Measurements from ENCODE around the gene LTO1.
A peak's percentile ranks its signal among the peaks of the same experiment; 100 is the strongest.

The LTO1 gene

GRCh38 chr11:69647390-69647748 is 27.8 kb downstream of the LTO1 start:
- no peak for DNase-seq (ENCODE audit: extremely low read depth in 1 of 2, low read depth in 1 of 2)

- DNase-seq (ENCODE audit: extremely low read depth in 1 of 2, low read depth in 1 of 2) = no peak
These were observed 28.4 kb downstream of the LTO1 start for GRCh38 chr11:69646493-69647389.

- no peak for DNase-seq (ENCODE audit: extremely low read depth in 1 of 2, low read depth in 1 of 2)
These were observed 29.2 kb downstream of the LTO1 start for GRCh38 chr11:69645801-69646492.

- DNase-seq (ENCODE audit: extremely low read depth in 1 of 2, low read depth in 1 of 2) = no peak
These were observed 30.0 kb downstream of the LTO1 start for GRCh38 chr11:69644962-69645675.

GRCh38 chr11:69644071-69644961 is 30.8 kb downstream of the LTO1 start:
- no peak for DNase-seq (ENCODE audit: extremely low read depth in 1 of 2, low read depth in 1 of 2)

GRCh38 chr11:69643646-69644045 is 31.5 kb downstream of the LTO1 start:
- DNase-seq (ENCODE audit: extremely low read depth in 1 of 2, low read depth in 1 of 2) = no peak

GRCh38 chr11:69642913-69643632 is 32.1 kb downstream of the LTO1 start:
- DNase-seq (ENCODE audit: extremely low read depth in 1 of 2, low read depth in 1 of 2) = peak; percentile 29 to 67

GRCh38 chr11:69642549-69642912 is 32.6 kb downstream of the LTO1 start:
- DNase-seq (ENCODE audit: extremely low read depth in 1 of 2, low read depth in 1 of 2) = no peak

GRCh38 chr11:69641681-69642548 is 33.2 kb downstream of the LTO1 start:
- no peak for DNase-seq (ENCODE audit: extremely low read depth in 1 of 2, low read depth in 1 of 2)

GRCh38 chr11:69640995-69641581 is 34.1 kb downstream of the LTO1 start, which contains the start of gene CCND1:
CCND1 (plus strand) TSS chr11:69641156; CDS start chr11:69641314, 158 bp downstream.
- DNase-seq (ENCODE audit: extremely low read depth in 1 of 2, low read depth in 1 of 2) = no peak

- DNase-seq (ENCODE audit: extremely low read depth in 1 of 2, low read depth in 1 of 2) = no peak
These were observed 34.7 kb downstream of the LTO1 start for GRCh38 chr11:69640260-69640994.

- DNase-seq (ENCODE audit: extremely low read depth in 1 of 2, low read depth in 1 of 2) = no peak
These were observed 35.3 kb downstream of the LTO1 start for GRCh38 chr11:69639831-69640230.

GRCh38 chr11:69638941-69639681 is 36.0 kb downstream of the LTO1 start:
- no peak for DNase-seq (ENCODE audit: extremely low read depth in 1 of 2, low read depth in 1 of 2)

- DNase-seq (ENCODE audit: extremely low read depth in 1 of 2, low read depth in 1 of 2) = no peak
These were observed 36.9 kb downstream of the LTO1 start for GRCh38 chr11:69637941-69638871.

- DNase-seq (ENCODE audit: extremely low read depth in 1 of 2, low read depth in 1 of 2) = no peak
These were observed 37.8 kb downstream of the LTO1 start for GRCh38 chr11:69637198-69637940.

Data from activated CD8-positive, alpha-beta memory T cell treated with anti-CD3 and anti-CD28 coated beads for 1 hour (primary cell).